NCI-H510A (cell line): ENCODE measurements around the gene GAMT.
"Not testable (repeated sequence)": the region's sequence is repeated elsewhere in the genome, so short reads cannot be mapped to it uniquely, and the experiment has no call there.

Source experiments
- DNase-seq: peaks from one replicate; lab custom pipeline; 2025; lab: John Stamatoyannopoulos, UW

Gene GAMT

DNA sequence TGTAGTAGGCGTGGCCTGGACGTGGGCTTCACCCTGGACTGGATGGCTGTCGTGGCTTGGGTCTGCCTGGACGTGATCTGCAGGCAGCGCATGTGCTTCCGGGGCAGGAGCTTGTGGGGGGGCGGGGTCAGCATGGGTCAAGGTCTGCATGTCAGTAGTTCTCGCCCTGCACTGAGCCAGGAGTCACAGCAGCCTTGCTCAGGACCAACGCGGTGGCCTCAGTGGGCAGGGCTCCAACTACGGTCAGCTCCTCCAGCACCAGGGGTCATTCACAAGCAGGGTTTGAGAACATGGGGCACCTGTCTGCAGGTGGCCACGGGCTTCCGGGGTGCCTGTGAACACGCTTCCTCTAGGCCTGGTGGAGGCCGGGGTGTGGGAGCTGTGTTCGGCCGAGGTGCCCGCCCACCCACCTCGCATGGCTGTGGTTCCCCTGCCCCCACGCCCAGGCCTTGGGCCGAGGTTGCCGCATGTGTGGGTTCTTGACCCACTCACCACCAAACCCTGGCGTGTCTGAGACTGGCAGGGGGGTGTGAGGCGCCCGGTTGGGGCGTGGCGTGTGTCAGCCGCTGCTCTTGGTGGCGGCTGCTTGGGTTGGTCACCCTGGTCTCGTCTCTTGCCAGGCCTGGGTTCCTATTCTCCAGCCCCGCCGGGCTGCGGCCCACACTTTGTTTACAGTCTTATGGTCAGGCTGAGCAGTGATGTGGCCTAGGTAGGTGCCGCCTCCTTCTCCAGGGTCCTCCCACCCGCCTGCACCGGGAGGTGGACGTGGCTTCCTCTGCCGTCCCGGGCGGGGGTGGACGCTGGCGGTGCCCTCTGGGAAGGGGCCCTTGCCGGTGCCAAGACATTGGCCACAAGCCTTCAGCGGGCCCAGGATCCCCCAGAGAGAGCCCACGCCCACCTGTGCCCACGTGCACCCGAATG, 32.0 kb upstream of the GAMT start:
- DNase-seq, result no peak

DNA sequence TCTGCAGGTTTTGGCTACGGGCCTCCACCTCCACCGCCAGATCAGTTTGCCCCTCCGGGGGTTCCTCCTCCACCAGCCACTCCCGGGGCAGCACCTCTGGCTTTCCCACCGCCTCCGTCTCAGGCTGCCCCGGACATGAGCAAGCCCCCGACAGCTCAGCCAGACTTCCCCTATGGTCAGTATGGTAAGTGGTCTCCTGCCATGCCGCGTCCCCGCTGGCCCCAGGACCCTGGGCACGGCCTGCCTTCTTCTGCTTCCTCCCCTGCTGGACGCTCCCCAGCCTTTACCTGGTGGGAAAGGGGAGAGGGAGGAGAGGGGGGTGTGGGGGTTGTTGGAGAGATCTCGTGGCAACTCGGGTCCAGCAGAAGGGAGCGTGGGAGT, 31.2 kb upstream of the GAMT start:
- DNase-seq, result no peak

DNA sequence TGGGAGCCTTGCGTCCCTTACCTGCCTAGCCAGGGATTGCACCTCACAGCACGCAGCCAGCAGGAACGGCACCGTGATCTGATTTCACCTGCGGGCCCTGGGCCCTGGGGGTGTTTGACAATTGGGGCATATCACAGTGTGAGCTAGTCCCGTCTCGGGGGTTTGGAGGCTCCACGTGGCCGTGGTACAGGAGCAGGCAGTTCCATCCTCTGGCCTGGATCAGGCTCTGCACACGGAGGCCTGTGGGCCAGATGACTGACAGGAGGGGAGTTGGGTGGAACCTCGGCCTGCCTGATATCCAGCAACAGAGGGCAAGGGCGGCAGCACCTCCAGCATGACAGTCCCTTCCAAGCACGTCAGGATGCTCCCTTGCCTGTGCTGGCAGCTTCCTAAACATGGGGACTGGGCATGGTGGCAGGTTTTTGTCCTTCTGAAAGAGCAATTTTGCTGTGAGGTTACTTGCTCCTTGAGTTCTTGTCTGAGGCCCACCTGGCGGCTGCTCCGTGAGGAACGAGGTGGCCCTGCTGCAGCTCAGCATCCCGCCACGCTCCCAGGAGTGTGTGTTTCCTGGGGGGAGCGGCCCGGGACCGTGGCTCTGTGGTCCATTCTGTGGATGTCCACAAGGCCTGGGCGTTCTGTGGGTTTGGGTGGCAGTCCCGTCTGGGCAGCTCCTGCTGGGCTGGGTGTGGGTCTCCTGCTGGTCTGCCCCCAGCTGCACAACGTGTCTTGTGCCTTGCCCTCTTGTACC, 30.6 kb upstream of the GAMT start:
- DNase-seq, result no peak

DNA sequence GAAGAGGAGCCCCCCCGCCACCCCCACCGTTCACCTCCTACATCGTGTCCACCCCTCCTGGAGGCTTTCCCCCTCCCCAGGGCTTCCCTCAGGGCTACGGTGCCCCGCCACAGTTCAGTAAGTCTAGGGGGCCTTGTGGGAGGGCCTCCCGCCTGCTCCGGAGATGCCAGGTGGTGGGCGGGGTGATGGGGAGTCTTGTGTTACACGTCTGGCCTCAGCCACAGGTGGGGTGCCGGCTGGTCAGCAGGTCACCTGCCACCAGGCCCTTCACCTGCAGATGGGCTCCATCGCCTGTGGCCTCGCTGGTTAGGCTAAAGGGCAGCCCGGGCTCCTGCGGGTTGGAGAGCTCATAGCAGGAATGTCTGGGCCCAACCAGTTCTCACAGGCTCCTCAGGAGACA, 28.9 kb upstream of the GAMT start:
- no peak for DNase-seq

DNA sequence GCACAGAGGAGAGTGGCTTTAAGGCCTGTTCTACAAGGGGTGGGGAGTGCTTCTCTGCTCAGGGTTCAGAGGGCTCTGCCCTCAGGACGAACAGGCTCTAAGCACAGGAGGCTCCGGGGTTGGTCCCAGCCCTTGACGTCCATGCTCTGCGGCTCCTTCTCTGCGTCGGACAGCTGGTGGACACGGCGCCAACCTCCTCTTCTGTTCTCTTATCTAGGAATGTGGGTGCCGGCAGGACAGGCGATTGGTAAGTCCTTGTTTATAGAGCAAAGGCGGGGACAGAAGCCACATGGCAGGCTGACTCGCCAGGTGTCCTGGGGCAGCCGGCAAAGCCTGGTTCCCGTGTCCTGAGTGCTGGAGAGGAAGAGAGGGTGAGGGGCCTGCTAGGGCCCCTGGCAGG, 28.4 kb upstream of the GAMT start:
- DNase-seq, result no peak

DNA sequence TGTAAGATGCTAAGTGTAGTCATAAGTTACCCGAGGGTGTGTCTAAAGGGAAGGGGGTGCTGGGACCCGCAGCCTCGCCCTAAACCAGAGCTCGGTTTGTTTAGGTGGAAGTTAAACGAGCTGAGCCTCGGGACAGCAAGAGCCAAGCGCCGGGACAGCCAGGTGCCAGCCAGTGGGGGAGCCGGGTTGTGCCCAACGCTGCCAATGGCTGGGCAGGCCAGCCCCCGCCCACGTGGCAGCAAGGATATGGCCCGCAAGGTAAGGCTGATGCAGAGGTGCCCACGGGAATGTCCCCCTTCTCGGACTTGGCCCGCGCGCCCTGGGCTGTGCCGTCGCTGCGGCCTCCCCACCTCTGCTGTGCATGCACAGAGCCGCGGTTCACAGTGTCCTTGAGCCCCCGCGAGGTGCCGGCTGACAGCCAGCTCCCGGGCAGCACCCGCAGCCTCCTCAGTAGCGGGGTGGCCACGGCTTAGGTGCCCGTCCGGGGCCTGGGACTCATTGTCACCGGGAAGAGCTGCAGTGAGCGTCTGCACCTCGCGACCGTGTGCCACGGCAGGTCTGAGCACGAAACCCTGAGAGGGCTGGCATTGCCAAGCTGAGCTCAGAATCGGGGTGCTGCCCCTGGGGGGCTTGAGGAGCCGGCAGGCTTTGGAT, 27.5 kb upstream of the GAMT start:
- no peak for DNase-seq

DNA sequence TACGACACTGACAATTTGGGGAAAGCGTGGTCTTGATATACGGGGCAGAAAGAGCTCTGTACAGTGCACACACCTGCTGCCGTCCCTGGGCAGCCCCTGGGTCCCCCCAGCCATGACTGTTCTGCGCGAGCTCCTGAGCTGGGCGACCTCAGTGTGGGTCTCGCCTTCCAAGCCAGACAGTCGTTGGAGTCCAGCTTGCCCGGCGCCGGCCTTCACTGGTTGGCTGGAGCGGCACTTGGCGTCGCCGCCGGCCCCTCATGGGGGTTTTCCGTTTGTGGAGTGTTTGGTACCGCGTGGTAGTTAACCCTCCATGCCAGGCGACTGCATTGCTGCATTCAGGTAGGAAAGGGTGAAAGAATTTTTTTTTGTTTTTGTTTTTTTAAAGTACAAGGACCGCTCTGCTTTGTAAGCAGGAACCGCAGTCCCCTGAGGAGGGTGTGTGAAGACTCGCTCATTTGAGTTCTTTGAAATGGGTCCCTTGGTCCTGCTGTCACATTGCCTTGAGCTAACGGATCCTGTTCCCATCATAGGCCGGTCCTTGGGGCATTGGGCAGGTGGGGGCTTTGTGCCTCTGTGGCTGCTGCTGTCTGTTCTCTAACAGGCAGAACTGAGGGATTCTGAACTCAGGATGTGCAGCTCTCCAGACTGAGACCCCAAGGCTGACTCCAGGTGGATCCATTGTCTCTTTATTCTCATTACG, 26.0 kb upstream of the GAMT start:
- no peak for DNase-seq

DNA sequence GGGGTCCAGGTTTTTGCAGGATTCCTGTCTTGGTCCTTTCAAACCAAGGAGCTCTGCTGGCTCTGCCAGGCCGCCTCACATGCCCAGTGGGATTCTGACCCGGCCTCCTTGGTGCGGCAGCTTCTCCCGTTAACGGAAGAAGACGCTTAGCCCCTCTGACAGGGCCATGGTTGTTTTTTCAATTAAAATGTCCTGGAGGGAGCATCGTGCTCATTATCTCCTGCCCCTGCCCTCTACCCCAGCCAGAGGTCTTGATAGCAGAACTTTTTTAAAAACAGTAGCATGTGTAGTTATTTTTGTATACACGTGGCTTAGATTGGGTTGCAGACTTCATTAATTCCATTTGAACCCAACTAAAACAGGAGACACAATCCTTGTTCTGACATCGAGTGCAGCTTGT, 25.4 kb upstream of the GAMT start:
- DNase-seq, result no peak

DNA sequence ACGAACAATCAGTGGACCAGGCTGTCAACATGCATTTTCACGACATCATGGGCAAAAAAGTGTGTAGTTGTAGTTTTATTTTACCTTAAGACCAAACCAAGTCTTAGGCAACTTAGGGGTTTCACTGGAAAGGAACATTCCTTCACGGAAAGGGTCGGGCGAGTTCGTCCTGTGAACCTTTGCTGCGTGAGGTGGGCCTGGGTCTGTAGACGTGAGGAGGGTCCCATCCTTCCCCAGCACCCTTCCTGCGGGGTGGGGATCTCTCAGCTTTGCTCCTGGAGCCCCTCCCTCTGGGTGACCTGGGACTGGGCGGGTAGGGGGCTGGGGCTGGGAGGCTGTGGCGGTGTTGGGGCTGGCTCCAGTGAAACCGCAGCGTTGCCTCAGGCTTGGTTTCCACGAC, 24.6 kb upstream of the GAMT start:
- DNase-seq, result no peak

DNA sequence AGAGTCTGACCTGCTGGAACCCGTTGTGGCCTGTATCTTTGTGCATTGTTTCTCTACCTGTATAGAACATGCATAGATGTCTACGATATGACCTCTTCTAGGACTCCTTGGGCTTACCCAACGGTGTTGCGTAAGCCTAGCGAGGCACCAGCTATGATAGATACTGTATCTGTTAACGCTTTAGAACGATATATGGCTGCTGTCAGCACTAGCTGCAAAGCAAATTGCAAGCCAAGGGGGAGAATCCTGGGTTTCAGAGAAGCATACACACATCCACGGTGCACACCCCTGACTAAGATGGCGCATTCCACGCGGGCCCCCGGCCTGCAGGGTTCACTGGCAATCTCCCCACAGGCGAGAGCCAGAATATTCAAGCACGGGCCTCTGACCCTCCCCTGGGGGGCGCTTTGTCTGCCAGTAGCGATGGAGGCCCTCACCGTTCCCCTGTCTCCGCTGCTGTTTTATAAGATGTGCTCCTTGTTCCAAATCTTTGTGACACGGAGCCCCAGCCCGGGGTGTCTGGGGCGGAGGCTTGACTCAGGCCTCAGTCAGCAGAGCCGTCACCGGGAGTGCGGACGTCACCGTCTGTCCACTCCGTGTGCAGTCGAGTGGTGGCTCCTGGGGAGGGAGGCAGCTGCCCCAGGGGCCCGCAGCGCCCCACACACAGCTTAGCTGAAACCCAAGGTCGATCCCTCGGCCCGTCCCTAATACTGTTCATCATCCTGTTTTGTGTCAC, 23.9 kb upstream of the GAMT start:
- DNase-seq, result no peak

DNA sequence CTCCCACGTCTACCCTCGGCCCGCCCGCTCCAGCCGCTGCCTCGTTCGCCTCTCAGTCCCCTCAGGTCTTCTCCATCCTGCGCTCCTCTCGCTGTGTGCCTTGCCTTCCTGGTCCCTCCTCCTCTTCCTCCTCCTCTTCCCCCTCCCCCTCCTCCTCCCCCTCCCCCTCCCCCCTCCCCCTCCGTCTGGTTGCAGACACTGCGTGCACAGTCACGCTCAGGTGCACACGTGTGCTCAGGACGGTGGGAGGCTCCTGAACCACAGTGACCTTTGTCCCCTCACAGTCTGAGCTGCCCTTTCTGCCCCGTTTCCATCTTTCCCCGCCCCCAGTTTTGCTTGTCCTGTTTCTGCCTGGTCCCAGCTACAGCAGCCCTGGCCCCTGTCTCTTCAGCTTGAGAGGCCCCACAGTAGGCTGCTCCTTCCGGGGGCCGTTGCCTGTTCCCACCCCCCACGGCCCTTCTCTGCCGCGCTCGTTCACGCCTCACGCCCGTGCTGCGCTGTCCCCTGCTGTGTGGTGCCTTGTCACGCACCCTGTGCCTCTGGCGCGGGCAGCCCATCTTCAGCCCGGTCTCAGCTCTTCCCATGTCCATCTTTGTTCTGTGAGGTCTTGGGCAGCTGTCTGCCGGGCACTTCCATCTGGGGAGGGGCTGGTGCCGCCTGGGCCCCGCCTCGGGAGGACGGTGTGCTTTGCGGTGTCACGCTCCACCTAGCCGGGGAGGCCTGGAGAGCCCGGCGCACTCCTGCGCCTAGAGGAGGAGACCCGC, 23.0 kb upstream of the GAMT start:
- DNase-seq, result no peak

DNA sequence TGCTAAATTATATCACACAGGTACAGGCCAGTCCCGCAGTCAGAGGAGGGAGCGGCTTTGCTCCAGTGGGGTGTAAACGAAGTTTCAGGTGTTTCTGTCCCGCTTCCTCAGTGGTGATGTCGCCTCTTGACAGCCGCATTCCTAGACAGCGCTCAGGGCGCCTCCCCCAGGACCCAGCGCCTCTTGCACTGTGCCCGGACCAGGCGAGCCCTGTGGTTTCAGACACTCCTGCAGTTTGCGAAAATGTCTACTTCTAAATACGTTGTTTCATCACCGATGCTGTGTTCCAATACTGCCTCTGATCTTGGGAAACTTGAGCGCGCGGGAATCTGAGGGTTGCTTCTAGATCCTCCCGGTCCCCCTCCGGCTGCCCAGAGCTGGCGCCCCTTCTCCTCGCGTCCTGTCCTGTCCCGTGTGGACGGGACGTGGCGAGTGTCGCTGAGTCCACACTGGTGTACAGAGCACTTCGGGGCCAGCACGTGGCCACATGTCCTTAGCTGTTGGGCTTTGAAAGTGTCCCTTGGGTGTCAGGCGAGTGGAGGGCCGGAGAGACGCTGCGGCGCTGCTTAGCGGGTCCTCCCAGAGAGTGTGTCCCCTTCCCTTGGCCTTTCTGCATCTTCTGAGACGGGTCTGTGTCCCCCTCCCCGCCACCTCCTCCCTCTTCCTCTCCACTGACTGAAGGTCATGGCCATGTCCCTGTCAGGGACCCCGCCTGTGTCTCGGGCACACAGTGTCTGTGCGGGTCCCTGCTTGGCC, 22.3 kb upstream of the GAMT start:
- DNase-seq, result no peak

DNA sequence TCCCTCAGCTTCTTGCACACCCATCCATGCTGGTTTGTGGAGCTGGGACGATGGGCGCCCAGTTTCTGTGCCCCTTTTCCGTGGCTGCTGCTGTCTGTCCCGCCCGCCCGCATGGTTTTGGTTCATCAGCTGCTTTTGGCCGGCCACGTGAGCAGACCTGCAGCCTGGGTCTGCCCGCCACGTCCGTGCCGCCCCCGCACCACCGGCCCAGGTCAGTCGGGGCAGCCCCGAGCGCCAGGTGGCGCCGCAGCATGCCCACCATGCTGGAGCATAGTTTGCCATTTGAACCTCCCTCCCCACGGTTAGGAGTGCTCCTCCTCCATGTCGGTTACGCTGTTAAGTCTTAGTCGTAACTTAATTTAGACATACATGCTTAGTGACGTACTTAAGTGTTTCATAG, 21.6 kb upstream of the GAMT start:
- DNase-seq, result no peak

DNA sequence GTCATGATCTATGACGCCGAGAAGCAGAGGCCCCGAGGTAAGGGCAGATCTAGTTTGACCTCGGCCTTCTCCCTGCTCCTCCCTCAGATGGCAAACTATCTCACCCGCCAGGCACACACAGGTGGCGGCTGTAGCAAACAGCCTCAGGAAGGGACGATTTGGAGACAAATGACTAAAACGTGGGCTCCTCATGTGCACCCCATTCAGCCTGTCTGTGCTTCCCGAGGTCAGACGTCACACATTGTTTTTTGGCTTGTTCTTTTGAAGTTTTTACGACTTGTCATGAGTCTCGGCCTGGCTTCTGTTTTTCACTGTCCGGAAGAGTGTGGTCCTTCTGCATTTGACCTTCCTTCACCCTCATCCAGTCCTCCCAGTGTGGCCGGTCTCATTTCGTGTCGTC, 21.0 kb upstream of the GAMT start:
- DNase-seq, result no peak

DNA sequence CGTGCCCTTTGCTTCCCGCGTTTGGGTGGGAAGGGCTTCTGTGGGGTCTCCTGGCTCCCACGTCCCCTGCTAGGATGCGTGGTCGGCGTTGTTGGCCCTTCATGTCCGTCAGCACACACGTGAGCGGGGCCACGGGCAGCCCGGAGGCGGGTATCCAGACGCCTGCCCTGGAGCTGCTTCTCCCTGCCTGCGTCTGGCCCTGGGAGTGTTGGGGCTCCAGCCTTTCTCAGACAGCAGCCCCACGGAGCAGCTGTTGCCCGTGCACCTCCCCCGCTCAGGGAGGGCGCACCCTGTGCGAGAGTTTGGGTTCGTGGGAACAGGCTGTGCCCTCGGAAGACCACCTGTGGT, 20.6 kb upstream of the GAMT start:
- no peak for DNase-seq

DNA sequence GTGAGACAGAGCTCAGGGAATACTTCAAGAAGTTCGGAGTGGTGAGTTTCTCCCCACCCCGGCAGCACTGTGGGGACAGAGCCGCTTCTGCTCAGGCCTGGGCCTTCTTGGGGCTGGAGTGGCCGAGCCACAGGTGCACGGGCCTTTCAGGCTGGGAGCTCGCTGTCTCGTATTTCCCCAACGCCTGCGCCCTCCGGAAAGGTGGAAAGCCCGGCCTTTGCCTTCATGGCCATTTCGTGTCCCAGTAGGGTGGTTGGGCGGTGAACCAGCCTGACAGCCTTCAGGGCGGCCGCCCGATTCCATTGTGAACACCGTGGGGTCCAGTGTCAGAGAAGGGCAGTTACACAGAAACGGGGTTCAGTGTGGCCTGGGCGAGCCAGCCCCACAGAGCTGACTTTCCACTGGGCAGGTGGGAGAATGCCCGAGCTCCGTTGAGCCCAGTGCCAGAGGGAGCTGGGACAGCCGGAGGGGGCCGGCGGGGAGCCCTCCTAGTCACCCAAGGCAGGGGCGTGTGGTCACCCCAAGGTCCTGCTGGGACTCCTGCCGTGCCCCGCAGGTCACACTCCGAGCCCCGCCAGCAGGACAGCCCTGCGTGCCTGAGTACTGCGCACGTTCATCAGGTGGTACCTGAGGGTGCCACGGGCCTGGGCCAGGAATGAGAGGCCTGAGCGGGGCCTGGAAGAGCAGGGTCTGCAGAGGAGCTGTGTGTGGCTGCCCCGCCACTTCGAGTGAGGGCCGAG, 20.0 kb upstream of the GAMT start:
- DNase-seq, result no peak

DNA sequence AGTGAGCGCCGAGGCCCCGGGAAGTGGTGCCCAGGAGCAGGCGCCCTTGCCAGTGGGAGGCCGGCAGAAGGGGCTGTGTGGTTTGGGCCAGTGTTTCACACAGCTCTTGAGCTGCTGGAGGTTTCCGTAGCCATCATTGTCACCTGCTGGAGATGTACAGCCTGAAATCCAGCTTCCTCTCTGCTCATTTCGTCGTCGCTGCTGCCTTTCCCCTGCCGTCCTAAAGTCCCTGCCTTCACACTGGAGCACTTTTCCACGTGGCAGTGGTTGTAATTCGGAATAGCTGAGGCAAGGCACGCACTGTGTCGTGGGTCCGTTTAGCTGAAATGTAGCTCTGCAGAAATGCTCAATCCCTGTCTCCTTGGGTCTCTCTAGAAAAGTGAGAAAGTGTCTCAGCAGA, 19.2 kb upstream of the GAMT start:
- DNase-seq, result no peak

DNA sequence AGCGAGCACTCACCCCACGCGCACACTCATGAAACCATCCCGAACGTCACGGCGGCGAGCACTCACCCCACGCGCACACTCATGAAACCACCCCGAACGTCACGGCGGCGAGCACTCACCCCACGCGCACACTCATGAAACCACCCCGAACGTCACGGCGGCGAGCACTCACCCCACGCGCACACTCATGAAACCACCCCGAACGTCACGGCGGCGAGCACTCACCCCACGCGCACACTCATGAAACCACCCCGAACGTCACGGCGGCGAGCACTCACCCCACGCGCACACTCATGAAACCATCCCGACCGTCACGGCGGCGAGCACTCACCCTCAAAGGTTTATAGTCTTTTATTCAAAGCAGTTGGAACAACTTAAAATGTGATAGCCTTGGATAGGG, 18.7 kb upstream of the GAMT start:
- DNase-seq, result not testable (repeated sequence)

DNA sequence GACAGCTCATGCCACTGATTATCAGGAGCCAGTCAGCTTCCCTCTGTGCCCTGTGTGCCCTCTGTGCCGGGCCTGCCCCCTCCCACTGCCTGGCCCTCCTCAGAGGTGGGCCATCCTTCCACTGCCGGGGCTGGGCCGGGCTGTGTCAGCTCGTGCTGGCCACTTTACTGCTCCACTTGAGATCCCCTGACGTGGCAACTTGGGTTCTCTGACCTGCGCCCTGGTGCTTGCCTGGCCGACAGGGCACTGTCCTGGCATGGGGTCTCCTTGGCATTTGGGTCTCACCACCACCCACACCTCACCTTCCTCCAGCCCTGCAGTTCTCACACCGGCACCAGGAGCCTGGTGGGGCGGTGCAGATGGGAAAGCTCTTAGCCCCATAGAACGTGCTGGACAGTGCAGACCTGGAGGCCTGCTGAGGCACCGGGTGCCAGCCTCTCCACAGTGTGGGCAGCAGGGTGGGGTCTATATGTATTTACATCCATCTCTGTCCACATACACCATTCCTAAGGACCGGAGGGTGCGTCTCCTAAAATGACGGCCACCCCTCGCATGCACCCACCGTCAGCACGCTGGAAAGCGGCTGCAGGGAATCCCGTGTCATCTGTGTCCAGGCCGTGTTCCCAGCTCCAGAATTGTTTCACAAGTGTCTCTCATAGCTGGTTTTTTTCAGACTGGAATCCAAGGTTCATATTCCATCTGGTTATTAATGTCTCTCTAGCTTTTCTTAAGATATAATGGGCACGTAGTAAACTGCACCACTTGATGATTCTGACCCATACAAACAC, 17.8 kb upstream of the GAMT start:
- DNase-seq, result no peak
